PC-3 (cell line): ENCODE results near the gene SHF.

Source experiments
- EZH2 ChIP-seq: fragments of 300-600 bp; sonication (generic); IDR thresholded peaks from one replicate; pipeline ENCODE4 v1.6.1; 2017; ENCODE audit warnings: antibody characterized with exemption, mild to moderate bottlenecking, low read length; ENCODE audit not compliant: unreplicated experiment
- EZH2phosphoT487 ChIP-seq: fragments of 300-600 bp; sonication (generic); IDR thresholded peaks from 2 replicates; pipeline ENCODE4 v1.6.1; 2018; ENCODE audit warnings: mild to moderate bottlenecking, antibody characterized with exemption, low read length, borderline replicate concordance
- TF ChIP-seq, protein P1 (sequence below): fragments of 300-600 bp; sonication (generic); conservative IDR thresholded peaks from 2 replicates; pipeline ENCODE4 v1.5.1; 2017; ENCODE audit warnings: antibody characterized with exemption, low read depth, mild to moderate bottlenecking, low read length

DNA sequence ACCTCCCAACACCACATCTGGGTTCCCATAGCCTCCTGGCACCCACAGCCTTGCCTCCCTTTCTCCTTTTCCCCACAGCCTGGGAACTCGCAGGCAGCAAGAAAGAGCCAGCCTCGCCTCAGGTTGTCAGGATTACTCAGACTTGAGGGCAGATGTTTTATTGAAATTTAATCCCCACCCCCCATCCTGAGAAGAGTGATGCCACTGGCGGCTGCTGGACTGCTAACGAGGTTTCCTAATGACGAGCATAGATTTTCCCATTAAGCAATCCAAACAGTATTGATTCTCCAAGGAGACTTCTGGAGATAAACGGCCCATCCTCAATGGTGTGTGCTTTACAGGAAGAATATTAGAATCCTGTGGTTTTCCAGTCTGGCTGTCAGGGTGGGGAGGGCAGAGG, 13.7 kb downstream of the SHF start:
- TF ChIP-seq, protein P1, sequence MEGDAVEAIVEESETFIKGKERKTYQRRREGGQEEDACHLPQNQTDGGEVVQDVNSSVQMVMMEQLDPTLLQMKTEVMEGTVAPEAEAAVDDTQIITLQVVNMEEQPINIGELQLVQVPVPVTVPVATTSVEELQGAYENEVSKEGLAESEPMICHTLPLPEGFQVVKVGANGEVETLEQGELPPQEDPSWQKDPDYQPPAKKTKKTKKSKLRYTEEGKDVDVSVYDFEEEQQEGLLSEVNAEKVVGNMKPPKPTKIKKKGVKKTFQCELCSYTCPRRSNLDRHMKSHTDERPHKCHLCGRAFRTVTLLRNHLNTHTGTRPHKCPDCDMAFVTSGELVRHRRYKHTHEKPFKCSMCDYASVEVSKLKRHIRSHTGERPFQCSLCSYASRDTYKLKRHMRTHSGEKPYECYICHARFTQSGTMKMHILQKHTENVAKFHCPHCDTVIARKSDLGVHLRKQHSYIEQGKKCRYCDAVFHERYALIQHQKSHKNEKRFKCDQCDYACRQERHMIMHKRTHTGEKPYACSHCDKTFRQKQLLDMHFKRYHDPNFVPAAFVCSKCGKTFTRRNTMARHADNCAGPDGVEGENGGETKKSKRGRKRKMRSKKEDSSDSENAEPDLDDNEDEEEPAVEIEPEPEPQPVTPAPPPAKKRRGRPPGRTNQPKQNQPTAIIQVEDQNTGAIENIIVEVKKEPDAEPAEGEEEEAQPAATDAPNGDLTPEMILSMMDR, result no peak
- TF ChIP-seq EZH2, result no peak
- no peak for TF ChIP-seq EZH2phosphoT487
